GM18507 (cell line): Measurements from ENCODE around the gene CERS4.
"Not testable (repeated sequence)": the region's sequence is repeated elsewhere in the genome, so short reads cannot be mapped to it uniquely, and the experiment has no call there.

Experiments
- DNase-seq: peaks from one replicate; pipeline ENCODE4 v3.0.0; 2011; ENCODE audit warnings: low read depth; ENCODE audit not compliant: insufficient read length; ENCODE audit errors: extremely low spot score
- FAIRE-seq: peaks from 2 replicates; lab custom pipeline; 2011; peaks lifted over from hg19 to GRCh38; lab: Jason Lieb, UNC

The CERS4 gene

GRCh38 chr19:8257052-8257443 is 47.9 kb downstream of the CERS4 start:
- no peak for DNase-seq
- no peak for FAIRE-seq

- FAIRE-seq: no peak
- no peak for DNase-seq
These were observed 50.2 kb downstream of the CERS4 start for GRCh38 chr19:8259142-8259921.

- DNase-seq: no peak
- no peak for FAIRE-seq
These were observed 50.7 kb downstream of the CERS4 start for GRCh38 chr19:8259922-8260247.

GRCh38 chr19:8261347-8261746 is 52.2 kb downstream of the CERS4 start:
- DNase-seq (no peak), FAIRE-seq (no peak)

GRCh38 chr19:8261881-8262280 is 52.7 kb downstream of the CERS4 start:
- FAIRE-seq (no peak), DNase-seq (no peak)

GRCh38 chr19:8262431-8262830 is 53.3 kb downstream of the CERS4 start:
- DNase-seq: no peak

GRCh38 chr19:8264248-8264647 is 55.1 kb downstream of the CERS4 start:
- not testable (repeated sequence) for FAIRE-seq

More at GRCh38 chr19:8262431-8262830, 53.3 kb downstream of the CERS4 start:
- no peak for FAIRE-seq

GRCh38 chr19:8265872-8266271 is 56.7 kb downstream of the CERS4 start:
- no peak for DNase-seq
- FAIRE-seq: no peak

More at GRCh38 chr19:8264248-8264647, 55.1 kb downstream of the CERS4 start:
- DNase-seq: not testable (repeated sequence)

- FAIRE-seq (no peak), DNase-seq (no peak)
These were observed 60.6 kb downstream of the CERS4 start for GRCh38 chr19:8269724-8270123.

GRCh38 chr19:8276508-8276907 is 67.3 kb downstream of the CERS4 start:
- peak; percentile 63 for FAIRE-seq
- not testable (repeated sequence) for DNase-seq

GRCh38 chr19:8291337-8291736 is 82.2 kb downstream of the CERS4 start:
- peak; percentile 93 for FAIRE-seq
- DNase-seq: not testable (repeated sequence)

GRCh38 chr19:8302357-8302691 is 93.2 kb downstream of the CERS4 start:
- no peak for DNase-seq
- FAIRE-seq: no peak

- DNase-seq: no peak
- FAIRE-seq: no peak
These were observed 93.6 kb downstream of the CERS4 start for GRCh38 chr19:8302734-8303133.

- no peak for FAIRE-seq
- no peak for DNase-seq
These were observed 95.9 kb downstream of the CERS4 start for GRCh38 chr19:8304841-8305621.

GRCh38 chr19:8305798-8306197 is 96.6 kb downstream of the CERS4 start:
- FAIRE-seq: no peak
- DNase-seq: no peak

GRCh38 chr19:8306235-8307054 is 97.3 kb downstream of the CERS4 start:
- DNase-seq (no peak), FAIRE-seq (no peak)

GRCh38 chr19:8307400-8307964 is 98.3 kb downstream of the CERS4 start:
- FAIRE-seq (no peak), DNase-seq (no peak)

GRCh38 chr19:8307965-8308866 is 99.0 kb downstream of the CERS4 start, which contains the start of gene CD320:
Gene CD320, minus strand, starts transcription at chr19:8308358. Its CDS starts 68 bp downstream, at chr19:8308290.
- DNase-seq: peak; percentile 89
- peak; percentile 92 for FAIRE-seq

GRCh38 chr19:8308891-8309291 is 99.7 kb downstream of the CERS4 start:
- FAIRE-seq: no peak
- DNase-seq: no peak
